H1 (cell line): ENCODE results near the gene PRKN. TPM values are rescaled to one million over a fixed set of nuclear protein-coding genes. Genes with fewer than 3 reads are reported as not detected.

Source experiments
- CTCF ChIA-PET: fragments of 300-600 bp; sonication (Branson Sonifier 250); formaldehyde crosslinking; loops from one replicate; lab custom pipeline; 2021; ENCODE audit not compliant: partially characterized antibody; lab: Charles Lee
- POLR2A ChIA-PET: fragments of 300-600 bp; sonication (Branson Sonifier 250); formaldehyde crosslinking; loops from one replicate; lab custom pipeline; 2021; ENCODE audit warnings: inconsistent platforms; ENCODE audit not compliant: partially characterized antibody; lab: Charles Lee
- DNase-seq, 2 experiments: peaks; one replicate each; pipeline versions ENCODE4 v3.0.0 to v3.0.0-alpha.2; 2010 to 2022; ENCODE audit warnings: low spot score in 2 of 2, low read depth in 1 of 2, mixed read lengths in 1 of 2
- FAIRE-seq: peaks from 2 replicates; lab custom pipeline; 2011; peaks lifted over from hg19 to GRCh38; lab: Jason Lieb, UNC
- H2AFZ ChIP-seq: 2 replicates; pipeline ENCODE4 v1.8.1; 2012; ENCODE audit warnings: low read length, inconsistent platforms
- H2AK5ac ChIP-seq: 2 replicates; pipeline ENCODE4 v1.6.1; 2013; ENCODE audit warnings: low read depth, low read length
- H2BK120ac ChIP-seq: replicated peaks from 2 replicates; pipeline ENCODE3; 2013; ENCODE audit warnings: low read depth, low read length, inconsistent platforms
- H2BK12ac ChIP-seq: 2 replicates; pipeline ENCODE4 v1.6.1; 2013; ENCODE audit warnings: low read depth, low read length
- H2BK15ac ChIP-seq: 2 replicates; pipeline ENCODE4 v1.6.1; 2013; ENCODE audit warnings: low read length
- H2BK20ac ChIP-seq: 2 replicates; pipeline ENCODE4 v1.6.1; 2013; ENCODE audit warnings: low read length
- H2BK5ac ChIP-seq: 2 replicates; pipeline ENCODE4 v1.6.1; 2013; ENCODE audit warnings: low read depth, low read length
- H3K14ac ChIP-seq: 2 replicates; pipeline ENCODE4 v1.6.1; 2013; ENCODE audit warnings: inconsistent platforms; ENCODE audit not compliant: insufficient read length
- H3K18ac ChIP-seq: 2 replicates; pipeline ENCODE4 v1.6.1; 2013; ENCODE audit warnings: low read length; ENCODE audit errors: extremely low read depth
- H3K23ac ChIP-seq: 2 replicates; pipeline ENCODE4 v1.6.1; 2013; ENCODE audit warnings: inconsistent platforms; ENCODE audit not compliant: insufficient read length
- H3K23me2 ChIP-seq: 2 replicates; pipeline ENCODE4 v1.6.1; 2013; ENCODE audit warnings: low read depth, low read length
- H3K27ac ChIP-seq: 2 replicates; pipeline ENCODE4 v1.6.1; 2011; ENCODE audit warnings: low read depth, low read length, inconsistent platforms
- H3K27me3 ChIP-seq, 4 experiments: replicated peaks in 1 of 4; 1 replicate in 1 of 4; 2 replicates in 3 of 4; pipeline versions ENCODE4 v1.6.1 to v1.8.1; 2011 to 2013; ENCODE audit warnings: low read length in 3 of 4, mild to moderate bottlenecking in 3 of 4, inconsistent platforms in 2 of 4, mixed read lengths in 2 of 4, moderate library complexity in 1 of 4; ENCODE audit not compliant: control insufficient read depth in 3 of 4, insufficient read depth in 3 of 4; ENCODE audit errors: extremely low read depth in 1 of 4
- H3K36me3 ChIP-seq, 4 experiments: 2 replicates each; pipeline versions ENCODE4 v1.6.1 to v1.8.1; 2011 to 2013; ENCODE audit warnings: mild to moderate bottlenecking in 4 of 4, low read length in 3 of 4, moderate library complexity in 2 of 4, control low read depth in 1 of 4, inconsistent platforms in 1 of 4; ENCODE audit not compliant: insufficient read depth in 4 of 4, control insufficient read depth in 2 of 4
- H3K4ac ChIP-seq: replicated peaks from 2 replicates; pipeline ENCODE3; 2013; ENCODE audit warnings: low read length, low read depth, mixed read lengths, inconsistent platforms; ENCODE audit not compliant: insufficient read length
- H3K4me1 ChIP-seq, 4 experiments: replicated peaks in 1 of 4; 1 replicate in 1 of 4; 2 replicates in 3 of 4; pipeline versions ENCODE4 v1.6.1 to v1.8.1; 2011 to 2013; ENCODE audit warnings: low read length in 3 of 4, inconsistent platforms in 2 of 4, mixed read lengths in 1 of 4; ENCODE audit not compliant: insufficient read depth in 4 of 4, control insufficient read depth in 3 of 4
- H3K4me2 ChIP-seq, 2 experiments: 2 replicates each; pipeline versions ENCODE4 v1.6.1 to v1.8.1; 2011 to 2013; ENCODE audit warnings: low read depth in 2 of 2, low read length in 2 of 2, control low read depth in 1 of 2, inconsistent platforms in 1 of 2, mild to moderate bottlenecking in 1 of 2; ENCODE audit not compliant: insufficient read depth in 1 of 2
- H3K4me3 ChIP-seq, 4 experiments: fragments of 200-600, 300-600 bp in 1 of 4; sonication (generic), shearing (Covaris generic), sonication (Bioruptor Twin) in 1 of 4; 2 replicates each; pipeline versions ENCODE4 v1.5.1 to v1.8.1; 2011 to 2016; ENCODE audit warnings: low read length in 4 of 4, low read depth in 3 of 4, control low read depth in 2 of 4, inconsistent platforms in 2 of 4, mild to moderate bottlenecking in 2 of 4, mixed read lengths in 1 of 4, moderate library complexity in 1 of 4; ENCODE audit not compliant: insufficient read depth in 2 of 4; ENCODE audit errors: extremely low read depth in 1 of 4
- H3K56ac ChIP-seq: replicated peaks from 2 replicates; pipeline ENCODE3; 2013; ENCODE audit warnings: low read depth, mild to moderate bottlenecking, mixed read lengths, low read length, inconsistent platforms; ENCODE audit not compliant: insufficient read length
- H3K79me1 ChIP-seq: 2 replicates; pipeline ENCODE4 v1.6.1; 2013; ENCODE audit warnings: low read depth, low read length, control low read depth
- H3K79me2 ChIP-seq, 2 experiments: 2 replicates each; pipeline versions ENCODE4 v1.6.1 to v1.8.1; 2012 to 2013; ENCODE audit warnings: low read length in 2 of 2, mild to moderate bottlenecking in 2 of 2, inconsistent platforms in 1 of 2; ENCODE audit not compliant: insufficient read depth in 2 of 2, control insufficient read depth in 1 of 2
- H3K9ac ChIP-seq, 4 experiments: replicated peaks in 1 of 4; 1 replicate in 1 of 4; 2 replicates in 3 of 4; pipeline versions ENCODE4 v1.6.1 to v1.8.1; 2011 to 2013; ENCODE audit warnings: low read depth in 3 of 4, low read length in 3 of 4, control low read depth in 2 of 4, mild to moderate bottlenecking in 2 of 4, moderate library complexity in 2 of 4, inconsistent platforms in 1 of 4; ENCODE audit errors: extremely low read depth in 1 of 4
- H3K9me3 ChIP-seq, 2 experiments: 2 replicates each; pipeline versions ENCODE4 v1.6.1 to v1.8.1; 2012 to 2013; ENCODE audit warnings: mild to moderate bottlenecking in 2 of 2, moderate library complexity in 2 of 2, control low read depth in 1 of 2, inconsistent platforms in 1 of 2, low read depth in 1 of 2, low read length in 1 of 2, mixed read lengths in 1 of 2; ENCODE audit not compliant: insufficient read depth in 2 of 2
- H4K20me1 ChIP-seq, 2 experiments: replicated peaks in 1 of 2; 2 replicates each; pipeline versions ENCODE3 to v1.8.1; 2011 to 2013; ENCODE audit warnings: inconsistent platforms in 2 of 2, low read length in 2 of 2, mild to moderate bottlenecking in 1 of 2; ENCODE audit not compliant: insufficient read depth in 2 of 2, control insufficient read depth in 1 of 2
- H4K5ac ChIP-seq: 2 replicates; pipeline ENCODE4 v1.6.1; 2013; ENCODE audit warnings: low read length, low read depth, mixed read lengths, inconsistent platforms; ENCODE audit not compliant: insufficient read length
- H4K8ac ChIP-seq: 2 replicates; pipeline ENCODE4 v1.8.0; 2013; ENCODE audit warnings: mild to moderate bottlenecking, moderate library complexity, low read length, inconsistent platforms; ENCODE audit not compliant: insufficient read depth; ENCODE audit errors: extremely low read depth
- H4K91ac ChIP-seq: replicated peaks from 2 replicates; pipeline ENCODE3; 2013; ENCODE audit warnings: low read length, mixed read lengths, inconsistent platforms; ENCODE audit not compliant: insufficient read length
- BCL11A ChIP-seq, 2 experiments: IDR thresholded peaks; one replicate each; pipeline ENCODE4 v1.6.1; 2011; ENCODE audit warnings: low read depth in 2 of 2, low read length in 2 of 2, mild to moderate bottlenecking in 2 of 2
- FOSL1 ChIP-seq: IDR thresholded peaks from 2 replicates; pipeline ENCODE4 v1.6.1; 2011; ENCODE audit warnings: mild to moderate bottlenecking, low read depth, low read length, moderate library complexity; ENCODE audit not compliant: insufficient read depth
- GTF2F1 ChIP-seq: IDR thresholded peaks from 2 replicates; pipeline ENCODE4 v1.6.1; 2012; ENCODE audit warnings: low read depth, low read length, improper control_type of control experiment, borderline replicate concordance
- KDM1A ChIP-seq: fragments of 200-600, 300-600 bp; sonication (generic); IDR thresholded peaks from 2 replicates; pipeline ENCODE4 v1.7.1; 2016; ENCODE audit warnings: mild to moderate bottlenecking, low read length, borderline replicate concordance
- KDM4A ChIP-seq: IDR thresholded peaks from one replicate; pipeline ENCODE4 v1.7.1; 2012; ENCODE audit warnings: low read depth, mild to moderate bottlenecking, moderate library complexity, low read length, inconsistent platforms; ENCODE audit not compliant: severe bottlenecking
- POU5F1 ChIP-seq: IDR thresholded peaks from 2 replicates; pipeline ENCODE4 v1.6.1; 2011; ENCODE audit warnings: low read depth, mild to moderate bottlenecking, low read length, moderate library complexity
- RBBP5 ChIP-seq: IDR thresholded peaks from 2 replicates; pipeline ENCODE4 v1.7.1; 2012; ENCODE audit warnings: low read depth, mild to moderate bottlenecking, inconsistent platforms, low read length, moderate library complexity, borderline replicate concordance
- SP4 ChIP-seq: IDR thresholded peaks from 2 replicates; pipeline ENCODE4 v1.6.1; 2012; ENCODE audit warnings: low read length, inconsistent platforms
- SRF ChIP-seq: IDR thresholded peaks from 2 replicates; pipeline ENCODE4 v1.6.1; 2011; ENCODE audit warnings: mild to moderate bottlenecking, low read depth, low read length, moderate library complexity
- TAF7 ChIP-seq: optimal IDR thresholded peaks from 2 replicates; pipeline ENCODE3; 2011; ENCODE audit warnings: low read depth, mild to moderate bottlenecking, inconsistent platforms, low read length, moderate library complexity, borderline replicate concordance
- WGBS, 2 experiments: shearing (Covaris generic) in 1 of 2; methylation state at CpG; one replicate each; pipeline versions ENCODE4 v1.1.6 to v1.1.7; 2013 to 2015; ENCODE audit warnings: low lambda C conversion rate in 2 of 2, mixed read lengths in 2 of 2, inconsistent platforms in 1 of 2, low coverage in 1 of 2, missing lambda C conversion rate in 1 of 2; ENCODE audit not compliant: insufficient replicate concordance in 2 of 2, insufficient coverage in 1 of 2, insufficient read length in 1 of 2; ENCODE audit errors: extremely low coverage in 1 of 2, missing lambda C conversion rate in 1 of 2; 5-methylcytosine and 5-hydroxymethylcytosine counted together
- polyA plus RNA-seq, 7 experiments: library from polyadenylated mRNA; depleted of rRNA in 3 of 7; stranded (reverse) in 5 of 7; unstranded in 2 of 7; fragments of >200 nt in 5 of 7; fragments of 200-250 nt in 2 of 7; gene quantifications; 1 replicate in 5 of 7; 2 replicates in 1 of 7; 4 replicates in 1 of 7; pipeline versions ENCODE4 v1.2.1 to v1.2.3, GENCODE V29; 2011 to 2013; ENCODE audit warnings: missing spikeins in 2 of 7, mixed read lengths in 2 of 7
- total RNA-seq: library from RNA; stranded (reverse); fragmentation: NEBNext Ultra II Directional; extraction: Animal tissue kit (Norgen Biotek cat#: 25700); gene quantifications from 2 replicates; pipeline ENCODE4 v1.2.1, GENCODE V29; 2021
- TF ChIP-seq, protein P1 (sequence below): IDR thresholded peaks from 2 replicates; pipeline ENCODE4 v1.6.1; 2012; ENCODE audit warnings: inconsistent platforms
- TF ChIP-seq, protein P2 (sequence below): IDR thresholded peaks from 2 replicates; pipeline ENCODE4 v1.6.1; 2011; ENCODE audit warnings: low read depth, mild to moderate bottlenecking, low read length; ENCODE audit not compliant: insufficient read depth

The PRKN gene
- total and polyA plus RNA-seq, 2 of the 8 experiments (the other 6 are each of a cell fraction or from before 2014, with no cell fraction given), result 0.13 to 0.29 TPM

DNA sequence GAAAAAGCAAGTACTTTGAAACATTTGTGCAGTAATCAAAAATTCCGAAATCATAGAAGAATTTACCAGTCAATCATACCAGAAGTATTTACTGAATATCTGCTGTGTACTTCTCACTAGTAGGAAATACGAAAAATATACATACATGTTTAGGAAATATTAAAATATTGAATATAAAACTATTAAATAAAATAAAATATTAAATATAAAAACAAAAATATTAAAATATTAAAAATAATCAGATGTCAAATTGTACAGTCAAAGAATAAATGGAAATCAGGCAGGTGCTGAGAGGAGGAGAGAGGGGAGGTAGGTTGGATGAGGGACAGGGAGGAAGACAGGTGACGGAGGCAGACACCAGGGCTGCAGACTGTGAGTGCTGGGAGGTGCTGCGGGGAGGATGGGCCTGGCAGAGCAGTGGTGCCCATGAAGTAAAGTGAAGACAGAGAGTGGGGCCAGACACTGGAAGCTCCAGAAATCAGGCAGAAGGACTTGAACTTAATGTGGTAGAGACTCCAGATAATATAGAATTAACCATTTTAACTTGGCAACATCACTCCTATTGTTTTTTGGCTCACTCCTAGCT is 55.9 kb downstream of the PRKN start:
- Histone ChIP-seq H3K4me3 (no peak overlapping the region), H3K79me2 (no peaks in the 10 kb centered on the region), H3K36me3 (no peaks in the 10 kb centered on the region), H2AK5ac (no peak overlapping the region), H3K4me2 (no peak overlapping the region), H2BK5ac (no peak overlapping the region), H3K27me3 (no peaks in the 10 kb centered on the region), H4K20me1 (no peaks in the 10 kb centered on the region), H2BK120ac (no peak overlapping the region), H3K9ac (no peak overlapping the region), H3K14ac (no peak overlapping the region), H3K4ac (no peak overlapping the region), H4K5ac (no peak overlapping the region), H2AFZ (no peak overlapping the region; the same call in 1 of the 2 replicates), H3K4me1 (no peaks in the 10 kb centered on the region), H2BK12ac (no peak overlapping the region), H3K9me3 (no peaks in the 10 kb centered on the region), H4K8ac (no peak overlapping the region), H3K23me2 (no peaks in the 10 kb centered on the region), H3K56ac (no peak overlapping the region), H3K79me1 (no peaks in the 10 kb centered on the region), H3K27ac (no peak overlapping the region), H3K18ac (no peak overlapping the region), H2BK15ac (no peak overlapping the region), H3K23ac (no peak overlapping the region), H2BK20ac (no peak overlapping the region), H4K91ac (no peak overlapping the region)
- WGBS, 2 experiments, result 91% methylated on average over 4 of the region's 4 CpGs; no CpG with 5 or more reads in 1 of the 2 experiments
- DNase-seq (no peak), FAIRE-seq (no peak)
- ChIA-PET CTCF (no interaction called here), POLR2A (no interaction called here)
- TF ChIP-seq SRF (no peak), SP4 (no peak), TAF7 (no peak), BCL11A (IDR thresholded peaks at IDR 0.05; ENCODE audit: low read depth in 2 of 2, low read length in 2 of 2) (no peak), POU5F1 (no peak), KDM1A (no peak), FOSL1 (no peak), GTF2F1 (no peak), RBBP5 (no peak), KDM4A (no peak)
- TF ChIP-seq, protein P1, sequence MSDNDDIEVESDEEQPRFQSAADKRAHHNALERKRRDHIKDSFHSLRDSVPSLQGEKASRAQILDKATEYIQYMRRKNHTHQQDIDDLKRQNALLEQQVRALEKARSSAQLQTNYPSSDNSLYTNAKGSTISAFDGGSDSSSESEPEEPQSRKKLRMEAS, result no peak
- TF ChIP-seq, protein P2, sequence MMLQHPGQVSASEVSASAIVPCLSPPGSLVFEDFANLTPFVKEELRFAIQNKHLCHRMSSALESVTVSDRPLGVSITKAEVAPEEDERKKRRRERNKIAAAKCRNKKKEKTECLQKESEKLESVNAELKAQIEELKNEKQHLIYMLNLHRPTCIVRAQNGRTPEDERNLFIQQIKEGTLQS, result no peak
